ENCODE results near the gene CILP.

- no peak for TF ChIP-seq CTCF (IDR thresholded peaks at IDR 0.05)
- no peak for TF ChIP-seq POLR2A (IDR thresholded peaks at IDR 0.05)
Observed at GRCh38 chr15:65258375-65259262, 47.3 kb upstream of the CILP start.
